Naive thymus-derived CD4-positive, alpha-beta T cell (primary cell): ENCODE results near the gene CDC42BPB. TPM values are rescaled to one million over a fixed set of nuclear protein-coding genes. Genes with fewer than 3 reads are reported as not detected.

ENCODE experiments used
- ATAC-seq: fragments of 150-1000 bp; cut with Tn5 transposase; 2 replicates; pipeline ENCODE4 v1.10.0; 2021; ENCODE audit warnings: mild to moderate bottlenecking, moderate library complexity
- CTCF ChIA-PET: fragments of 350-600 bp; sonication (Branson Sonifier 250); formaldehyde crosslinking; loops from one replicate; lab custom pipeline; 2021; ENCODE audit warnings: antibody characterized with exemption; lab: Charles Lee
- POLR2A ChIA-PET: fragments of 350-600 bp; sonication (Branson Sonifier 250); formaldehyde crosslinking; loops from one replicate; lab custom pipeline; 2021; ENCODE audit warnings: antibody characterized with exemption, inconsistent platforms; lab: Charles Lee
- DNase-seq, 9 donors: peaks; one replicate each; pipeline versions ENCODE4 v3.0.0 to v3.0.0-alpha.2; 2020 to 2022; ENCODE audit warnings: mixed read lengths in 1 of 9
- H3K27ac ChIP-seq: one replicate; pipeline ENCODE4 v1.7.0; 2013; ENCODE audit warnings: mild to moderate bottlenecking, low read depth, low read length, moderate library complexity
- H3K27me3 ChIP-seq, 2 donors: one replicate each; pipeline ENCODE4 v1.7.0; 2013; ENCODE audit warnings: low read length in 2 of 2, mild to moderate bottlenecking in 2 of 2, moderate library complexity in 2 of 2; ENCODE audit not compliant: control insufficient read depth in 2 of 2, insufficient read depth in 2 of 2
- H3K36me3 ChIP-seq, 3 experiments: 1 replicate in 2 of 3; 2 replicates in 1 of 3; pipeline ENCODE4 v1.7.0; 2013; ENCODE audit warnings: low read length in 3 of 3, mild to moderate bottlenecking in 3 of 3, moderate library complexity in 1 of 3; ENCODE audit not compliant: insufficient read depth in 3 of 3, control insufficient read depth in 2 of 3
- H3K4me1 ChIP-seq, 2 donors: one replicate each; pipeline ENCODE4 v1.7.0; 2013; ENCODE audit warnings: low read length in 2 of 2, mild to moderate bottlenecking in 2 of 2, moderate library complexity in 1 of 2; ENCODE audit not compliant: control insufficient read depth in 2 of 2, insufficient read depth in 2 of 2
- H3K4me3 ChIP-seq: 2 replicates; pipeline ENCODE4 v1.7.0; 2013; ENCODE audit warnings: mild to moderate bottlenecking, low read length
- H3K9me3 ChIP-seq, 3 experiments: 1 replicate in 2 of 3; 2 replicates in 1 of 3; pipeline ENCODE4 v1.7.0; 2013; ENCODE audit warnings: low read length in 3 of 3; ENCODE audit not compliant: control insufficient read depth in 2 of 3
- H3K27ac Mint-ChIP-seq, 9 donors: one replicate each; pipeline ENCODE4 v1.8.0; 2020 to 2022; ENCODE audit warnings: mixed read lengths in 9 of 9, mild to moderate bottlenecking in 8 of 9, moderate library complexity in 5 of 9, inconsistent platforms in 2 of 9
- H3K27me3 Mint-ChIP-seq, 5 donors: one replicate each; pipeline ENCODE4 v1.8.0; 2021 to 2022; ENCODE audit warnings: mixed read lengths in 5 of 5, mild to moderate bottlenecking in 1 of 5
- H3K36me3 Mint-ChIP-seq, 5 donors: one replicate each; pipeline ENCODE4 v1.8.0; 2020 to 2022; ENCODE audit warnings: mixed read lengths in 5 of 5, mild to moderate bottlenecking in 3 of 5, inconsistent platforms in 1 of 5
- H3K4me1 Mint-ChIP-seq, 7 donors: one replicate each; pipeline ENCODE4 v1.8.0; 2020 to 2022; ENCODE audit warnings: mixed read lengths in 7 of 7, mild to moderate bottlenecking in 3 of 7, inconsistent platforms in 1 of 7
- H3K4me3 Mint-ChIP-seq, 10 donors: one replicate each; pipeline ENCODE4 v1.8.0; 2020 to 2022; ENCODE audit warnings: mild to moderate bottlenecking in 10 of 10, mixed read lengths in 10 of 10, moderate library complexity in 6 of 10, inconsistent platforms in 2 of 10
- H3K9me3 Mint-ChIP-seq, 11 donors: one replicate each; pipeline ENCODE4 v1.8.0; 2020 to 2022; ENCODE audit warnings: mixed read lengths in 11 of 11, mild to moderate bottlenecking in 4 of 11, inconsistent platforms in 1 of 11, moderate library complexity in 1 of 11
- intact Hi-C, 2 donors: fragments of 100-400 bp; cut with micrococcal nuclease; formaldehyde crosslinking; loops; one replicate each; pipeline ENCODE4 v1.15.1; 2023
- polyA plus RNA-seq, 2 donors: library from polyadenylated mRNA; unstranded; fragments of 300-500 nt; fragmentation: Illumina TruSeq; gene quantifications; one replicate each; pipeline ENCODE4 v1.2.3, GENCODE V29; 2021
- total RNA-seq, 6 experiments: library from RNA in 5 of 6; stranded (reverse) in 5 of 6; gene quantifications; 1 replicate in 5 of 6; 2 replicates in 1 of 6; pipeline ENCODE4 v1.2.3 and lab custom pipeline; 2021 to 2026

Gene CDC42BPB
- total and polyA plus RNA-seq, 7 experiments from 2014 or later = 0.34 to 16.0 (median 4.8) TPM

DNA sequence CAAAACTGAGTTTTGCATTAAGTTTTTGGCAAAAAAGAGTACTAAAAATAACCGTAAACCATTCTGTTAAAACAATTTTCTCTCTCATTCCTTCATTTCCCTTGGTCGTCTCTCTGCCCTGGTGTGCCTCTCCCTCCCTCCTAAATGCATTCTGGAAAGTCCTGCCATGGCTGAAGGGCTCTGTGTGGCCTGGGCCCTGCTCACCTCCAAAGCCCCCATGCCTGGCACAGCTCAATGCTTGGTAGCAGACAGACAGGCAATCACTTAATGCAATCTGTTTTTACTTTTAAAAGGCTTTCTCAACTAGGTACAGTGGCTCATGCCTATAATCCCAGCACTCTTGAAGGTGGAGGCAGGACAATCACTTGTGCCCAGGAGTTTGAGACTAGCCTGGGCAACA lies 47.8 kb downstream of the CDC42BPB start:
- no peak for ATAC-seq
- CTCF ChIA-PET = interaction anchor here (1.0 kb wide), 1 partner anchor 173 kb away, joined by 3 read pairs; no protein-coding TSS in a partner anchor

DNA sequence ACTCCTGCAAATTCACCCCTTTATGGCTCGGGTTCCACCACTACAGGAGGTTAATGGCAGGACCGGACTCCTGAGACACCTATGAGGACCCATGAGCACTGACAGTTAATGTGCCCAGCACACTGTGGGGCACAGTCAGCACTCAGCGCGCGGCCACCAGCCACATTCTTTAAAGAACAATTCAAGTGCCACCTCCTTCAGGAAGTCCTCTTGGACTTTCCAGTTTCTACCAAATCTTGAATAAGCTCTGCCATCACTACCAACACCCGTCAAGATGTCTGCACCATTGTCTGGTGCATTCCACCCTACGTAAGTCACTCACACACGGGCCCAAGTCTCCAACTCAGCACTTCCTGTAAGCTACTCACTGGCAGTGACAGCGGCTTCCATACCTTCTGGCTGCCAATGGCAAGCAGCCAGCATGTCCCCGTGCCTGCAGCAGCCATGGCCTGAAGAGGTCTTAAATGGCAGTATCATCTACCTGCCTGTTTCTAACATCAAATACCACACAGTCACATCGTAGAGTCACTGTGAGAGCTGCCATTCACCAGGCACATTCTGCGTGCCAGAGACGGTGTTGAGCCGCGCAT lies 48.5 kb downstream of the CDC42BPB start:
- POLR2A ChIA-PET = no interaction called here

More for the DNA sequence above, 47.8 kb downstream of the CDC42BPB start:
- no peaks in the 10 kb centered on the region for H3K36me3 ChIP-seq
- no peaks in the 10 kb centered on the region for H3K27me3 ChIP-seq
- DNase-seq = no peak
- H3K9me3 Mint-ChIP-seq = no peaks in the 10 kb centered on the region
- peaks cover 0 to 10% (median 3%) of the 10 kb centered on the region in 5 donors for H3K36me3 Mint-ChIP-seq
- POLR2A ChIA-PET = no interaction called here
- intact Hi-C loops = no loop called here
- H3K4me1 Mint-ChIP-seq = peaks cover 0 to 5% (median 3%) of the 10 kb centered on the region in 7 donors
- H3K9me3 ChIP-seq = no peaks in the 10 kb centered on the region
- H3K27me3 Mint-ChIP-seq = no peaks in the 10 kb centered on the region
- no peak overlapping the region for H3K27ac ChIP-seq
- H3K4me3 ChIP-seq = no peak overlapping the region
- H3K4me3 Mint-ChIP-seq = no peak overlapping the region
- no peaks in the 10 kb centered on the region for H3K4me1 ChIP-seq
- peak overlapping the region in 1 of 9 donors; percentile 21 for H3K27ac Mint-ChIP-seq

DNA sequence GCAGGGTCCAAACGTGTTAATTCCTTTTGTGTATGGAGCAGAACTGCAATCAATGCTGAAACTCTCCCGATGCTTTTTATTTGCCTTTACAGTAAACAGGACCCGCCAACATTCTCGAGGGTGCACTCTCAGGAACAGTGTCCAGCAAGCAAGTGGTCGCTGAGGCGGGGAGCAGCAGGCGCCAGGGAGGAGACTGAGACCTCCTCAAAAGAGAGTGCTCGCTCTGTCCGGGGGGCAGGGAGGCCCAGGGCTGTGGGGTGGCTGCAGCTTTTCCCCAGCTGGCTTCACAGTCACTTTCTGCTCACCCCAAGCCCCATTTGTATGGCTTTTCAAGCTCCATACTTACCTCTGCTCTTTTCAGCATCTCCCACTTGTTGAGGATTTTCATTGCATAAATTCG lies 49.2 kb downstream of the CDC42BPB start:
- intact Hi-C loops = no loop called here
- Mint-ChIP-seq H3K27ac (no peak overlapping the region), H3K4me1 (no peaks in the 10 kb centered on the region), H3K27me3 (no peaks in the 10 kb centered on the region), H3K4me3 (no peak overlapping the region), H3K9me3 (no peaks in the 10 kb centered on the region), H3K36me3 (peaks cover 0 to 10% (median 6%) of the 10 kb centered on the region in 5 donors)
- H3K27ac ChIP-seq = no peak overlapping the region
- POLR2A ChIA-PET = no interaction called here
- H3K4me1 ChIP-seq = no peaks in the 10 kb centered on the region
- ATAC-seq (no peak), DNase-seq (no peak)
- H3K9me3 ChIP-seq = no peaks in the 10 kb centered on the region
- CTCF ChIA-PET = interaction anchor here (0.5 to 0.6 kb wide), 2 partner anchors 17 to 973 kb away, joined by 3 to 4 read pairs; no protein-coding TSS in a partner anchor
- H3K27me3 ChIP-seq = no peaks in the 10 kb centered on the region
- H3K4me3 ChIP-seq = no peak overlapping the region
- no peaks in the 10 kb centered on the region for H3K36me3 ChIP-seq

More for the DNA sequence above, 48.5 kb downstream of the CDC42BPB start:
- Histone ChIP-seq H3K36me3 (no peaks in the 10 kb centered on the region), H3K4me1 (no peaks in the 10 kb centered on the region), H3K27ac (no peak overlapping the region), H3K9me3 (no peaks in the 10 kb centered on the region), H3K27me3 (no peaks in the 10 kb centered on the region), H3K4me3 (no peak overlapping the region)
- no peaks in the 10 kb centered on the region for H3K27me3 Mint-ChIP-seq
- CTCF ChIA-PET = interaction anchor here (0.5 to 1.0 kb wide), 2 partner anchors 68 to 172 kb away, joined by 3 to 4 read pairs; no protein-coding TSS in a partner anchor
- no peak overlapping the region for H3K4me3 Mint-ChIP-seq
- ATAC-seq (no peak), DNase-seq (no peak)
- H3K27ac Mint-ChIP-seq = no peak overlapping the region
- H3K4me1 Mint-ChIP-seq = no peaks in the 10 kb centered on the region
- no peaks in the 10 kb centered on the region for H3K9me3 Mint-ChIP-seq
- peaks cover 0 to 10% (median 3%) of the 10 kb centered on the region in 5 donors for H3K36me3 Mint-ChIP-seq
- intact Hi-C loops = no loop called here

DNA sequence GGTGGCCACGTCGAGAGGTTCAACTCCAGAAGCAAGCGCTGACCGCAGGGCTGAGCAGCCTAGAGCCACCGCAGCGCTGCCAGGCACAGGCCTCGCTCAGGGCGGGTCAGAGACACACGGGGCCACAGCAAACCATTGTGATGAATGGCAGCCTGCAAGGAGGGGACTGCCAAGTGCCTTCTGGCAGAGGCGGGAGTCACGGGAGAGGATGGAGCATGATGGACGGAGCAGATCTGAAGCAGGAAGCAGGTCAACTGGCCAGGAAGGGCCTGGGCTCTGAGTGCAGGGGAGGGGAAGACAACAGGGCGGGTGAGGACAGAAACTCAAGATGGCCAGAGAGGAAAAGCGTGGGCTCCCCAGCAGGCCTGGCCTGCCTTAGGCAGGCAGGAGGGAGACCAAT lies 49.8 kb downstream of the CDC42BPB start:
- ChIA-PET CTCF (interaction anchor here (0.6 kb wide), 1 partner anchor 974 kb away, joined by 3 read pairs; no protein-coding TSS in a partner anchor), POLR2A (no interaction called here)
- Mint-ChIP-seq H3K27me3 (no peaks in the 10 kb centered on the region), H3K36me3 (peaks cover 0 to 10% (median 6%) of the 10 kb centered on the region in 5 donors), H3K27ac (no peak overlapping the region), H3K4me1 (no peaks in the 10 kb centered on the region), H3K9me3 (no peaks in the 10 kb centered on the region), H3K4me3 (no peak overlapping the region)
- intact Hi-C loops = no loop called here
- Histone ChIP-seq H3K4me3 (no peak overlapping the region), H3K27ac (no peak overlapping the region), H3K9me3 (no peaks in the 10 kb centered on the region), H3K4me1 (no peaks in the 10 kb centered on the region), H3K36me3 (no peaks in the 10 kb centered on the region), H3K27me3 (no peaks in the 10 kb centered on the region)
- DNase-seq (no peak), ATAC-seq (no peak)

DNA sequence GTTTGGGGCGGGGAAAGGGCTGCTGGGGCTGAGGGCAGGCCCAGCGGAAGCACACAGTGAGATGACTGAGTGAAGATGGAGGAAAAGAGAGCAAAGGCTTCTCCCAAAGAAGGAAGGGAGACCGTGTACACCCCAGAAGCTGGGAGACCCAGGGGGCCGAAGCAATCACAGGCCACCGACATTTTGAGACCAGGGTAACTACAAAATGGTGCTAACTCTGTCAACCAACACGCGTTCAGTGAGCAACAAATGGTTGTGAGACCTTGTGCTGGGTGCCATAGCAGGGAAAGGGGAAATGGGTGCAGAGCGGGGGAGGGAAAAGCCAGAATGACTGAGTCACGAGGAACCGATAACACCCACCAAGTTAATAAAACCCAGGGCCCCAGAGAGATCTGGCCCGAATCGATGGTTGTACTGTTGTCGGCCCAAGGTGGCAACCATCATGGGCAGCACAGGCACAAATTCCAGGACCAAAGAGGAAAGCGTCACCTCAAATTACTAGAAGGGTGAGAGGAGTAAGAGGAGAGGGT lies 50.3 kb downstream of the CDC42BPB start:
- H3K27me3 ChIP-seq = no peaks in the 10 kb centered on the region
- DNase-seq (no peak), ATAC-seq (no peak)
- Mint-ChIP-seq H3K4me1 (no peaks in the 10 kb centered on the region), H3K36me3 (peaks cover 0 to 10% (median 6%) of the 10 kb centered on the region in 5 donors), H3K4me3 (no peak overlapping the region), H3K9me3 (no peaks in the 10 kb centered on the region), H3K27ac (peak overlapping the region in 1 of 9 donors; percentile 56), H3K27me3 (no peaks in the 10 kb centered on the region)
- no peak overlapping the region for H3K4me3 ChIP-seq
- POLR2A ChIA-PET = no interaction called here
- intact Hi-C loops = no loop called here
- H3K27ac ChIP-seq = no peak overlapping the region
- CTCF ChIA-PET = no interaction called here
- no peaks in the 10 kb centered on the region for H3K36me3 ChIP-seq
- no peaks in the 10 kb centered on the region for H3K4me1 ChIP-seq
- H3K9me3 ChIP-seq = no peaks in the 10 kb centered on the region

DNA sequence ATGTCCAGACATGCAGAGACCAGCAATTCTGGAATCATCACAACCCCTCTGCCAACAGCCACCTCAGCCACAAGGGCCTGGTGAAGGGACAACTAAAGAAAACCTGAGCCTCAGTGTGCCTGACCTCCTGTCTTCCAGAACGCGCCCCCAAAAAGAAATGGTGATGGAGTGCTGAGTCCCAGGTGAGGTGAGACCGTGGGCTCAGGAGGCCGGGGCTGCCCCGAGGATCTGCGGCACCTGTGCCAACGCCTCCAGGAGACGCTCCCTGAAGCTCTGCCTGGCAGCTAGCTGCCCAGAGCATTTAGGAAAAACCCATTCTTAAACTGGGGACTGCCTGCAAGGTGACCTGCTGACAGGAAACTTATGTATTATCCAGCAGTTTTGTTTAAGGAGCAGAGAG lies 51.2 kb downstream of the CDC42BPB start:
- intact Hi-C loops = no loop called here
- no peak overlapping the region for H3K4me3 ChIP-seq
- no peaks in the 10 kb centered on the region for H3K4me1 Mint-ChIP-seq
- H3K9me3 ChIP-seq = no peaks in the 10 kb centered on the region
- H3K27me3 Mint-ChIP-seq = no peaks in the 10 kb centered on the region
- H3K27me3 ChIP-seq = no peaks in the 10 kb centered on the region
- no peak for ATAC-seq
- no peaks in the 10 kb centered on the region for H3K36me3 ChIP-seq
- H3K9me3 Mint-ChIP-seq = no peaks in the 10 kb centered on the region
- H3K4me1 ChIP-seq = no peaks in the 10 kb centered on the region
- ChIA-PET POLR2A (no interaction called here), CTCF (interaction anchor here (0.7 kb wide), 1 partner anchor 13 kb away, joined by 3 read pairs; no protein-coding TSS in a partner anchor)
- no peak overlapping the region for H3K27ac Mint-ChIP-seq
- H3K36me3 Mint-ChIP-seq = peaks cover 0 to 10% (median 6%) of the 10 kb centered on the region in 5 donors
- H3K4me3 Mint-ChIP-seq = no peak overlapping the region
- H3K27ac ChIP-seq = no peak overlapping the region
- no peak for DNase-seq

DNA sequence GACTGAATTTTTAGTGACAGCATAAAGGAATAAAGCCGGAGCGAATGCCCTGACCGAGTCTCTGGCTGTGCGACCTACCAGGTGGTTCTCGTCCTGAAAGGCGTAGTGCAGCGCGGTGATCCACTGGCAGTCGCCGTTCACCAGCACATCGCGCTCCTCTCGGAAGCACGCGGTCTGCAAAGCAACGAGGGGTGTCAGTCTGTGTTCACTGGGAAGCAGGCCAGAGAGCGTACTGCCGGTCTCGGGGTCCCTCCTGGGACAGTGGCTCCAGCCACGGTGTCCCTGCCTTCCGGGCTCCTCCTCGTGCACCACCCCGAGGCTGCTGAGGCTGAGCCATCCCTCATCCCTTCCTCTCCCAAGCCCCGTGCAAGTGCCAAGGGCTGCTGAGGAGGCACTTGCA lies 53.5 kb downstream of the CDC42BPB start:
- intact Hi-C loops = no loop called here
- ATAC-seq = no peak
- ChIA-PET CTCF (no interaction called here), POLR2A (no interaction called here)
- no peaks in the 10 kb centered on the region for H3K27me3 Mint-ChIP-seq
- H3K9me3 ChIP-seq = no peaks in the 10 kb centered on the region
- H3K9me3 Mint-ChIP-seq = no peaks in the 10 kb centered on the region
- H3K27me3 ChIP-seq = no peaks in the 10 kb centered on the region
- H3K36me3 Mint-ChIP-seq = peaks cover 0 to 10% (median 5%) of the 10 kb centered on the region in 5 donors
- no peak for DNase-seq
- H3K27ac Mint-ChIP-seq = no peak overlapping the region
- no peak overlapping the region for H3K4me3 Mint-ChIP-seq
- H3K4me3 ChIP-seq = no peak overlapping the region
- H3K27ac ChIP-seq = no peak overlapping the region
- H3K4me1 ChIP-seq = no peaks in the 10 kb centered on the region
- no peaks in the 10 kb centered on the region for H3K4me1 Mint-ChIP-seq
- H3K36me3 ChIP-seq = no peaks in the 10 kb centered on the region
